Esophagus squamous epithelium (tissue), 4 donors: ENCODE results near the gene SERPINA6.

Experiments
- POLR2A ChIP-seq, 4 donors: fragments of 450-650 bp; IDR thresholded peaks; one replicate each; pipeline ENCODE4 v1.6.1; 2017; ENCODE audit warnings: antibody characterized with exemption in 4 of 4, mild to moderate bottlenecking in 4 of 4, moderate library complexity in 3 of 4
- TF ChIP-seq, protein P1 (sequence below), 6 experiments: fragments of 450-650 bp in 4 of 6; fragments of 200-600 bp in 2 of 6; sonication (generic) in 2 of 6; IDR thresholded peaks; one replicate each; pipeline ENCODE4 v1.5.1; 2016 to 2019; ENCODE audit warnings: antibody characterized with exemption in 6 of 6, mild to moderate bottlenecking in 4 of 6, moderate library complexity in 4 of 6

DNA sequence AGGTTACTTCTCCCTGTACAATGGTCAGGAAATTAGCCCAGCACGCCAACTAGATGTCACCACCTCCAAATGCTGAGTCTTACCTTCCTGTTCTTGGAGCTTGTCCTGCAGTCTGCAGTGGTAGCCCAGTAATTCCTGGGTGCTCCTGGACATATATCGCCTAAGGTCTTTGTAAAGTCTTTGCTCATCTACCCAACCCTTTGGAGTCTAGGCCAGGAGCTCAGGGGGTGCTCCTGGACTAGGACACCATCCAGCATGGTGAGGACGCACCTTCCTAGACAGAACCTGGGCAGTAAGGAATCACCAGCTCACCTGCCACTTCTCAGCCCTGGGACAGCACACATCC, 30.6 kb downstream of the SERPINA6 start:
- TF ChIP-seq, protein P1, sequence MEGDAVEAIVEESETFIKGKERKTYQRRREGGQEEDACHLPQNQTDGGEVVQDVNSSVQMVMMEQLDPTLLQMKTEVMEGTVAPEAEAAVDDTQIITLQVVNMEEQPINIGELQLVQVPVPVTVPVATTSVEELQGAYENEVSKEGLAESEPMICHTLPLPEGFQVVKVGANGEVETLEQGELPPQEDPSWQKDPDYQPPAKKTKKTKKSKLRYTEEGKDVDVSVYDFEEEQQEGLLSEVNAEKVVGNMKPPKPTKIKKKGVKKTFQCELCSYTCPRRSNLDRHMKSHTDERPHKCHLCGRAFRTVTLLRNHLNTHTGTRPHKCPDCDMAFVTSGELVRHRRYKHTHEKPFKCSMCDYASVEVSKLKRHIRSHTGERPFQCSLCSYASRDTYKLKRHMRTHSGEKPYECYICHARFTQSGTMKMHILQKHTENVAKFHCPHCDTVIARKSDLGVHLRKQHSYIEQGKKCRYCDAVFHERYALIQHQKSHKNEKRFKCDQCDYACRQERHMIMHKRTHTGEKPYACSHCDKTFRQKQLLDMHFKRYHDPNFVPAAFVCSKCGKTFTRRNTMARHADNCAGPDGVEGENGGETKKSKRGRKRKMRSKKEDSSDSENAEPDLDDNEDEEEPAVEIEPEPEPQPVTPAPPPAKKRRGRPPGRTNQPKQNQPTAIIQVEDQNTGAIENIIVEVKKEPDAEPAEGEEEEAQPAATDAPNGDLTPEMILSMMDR (IDR thresholded peaks at IDR 0.05), result no peak
- TF ChIP-seq POLR2A (IDR thresholded peaks at IDR 0.05), result no peak
